Esophagus squamous epithelium (tissue), 4 donors: ENCODE data around the gene MINDY4.

ENCODE experiments used
- CTCF ChIP-seq, 6 experiments: fragments of 450-650 bp in 4 of 6; fragments of 200-600 bp in 2 of 6; sonication (generic) in 2 of 6; IDR thresholded peaks; one replicate each; pipeline ENCODE4 v1.5.1; 2016 to 2019; ENCODE audit warnings: antibody characterized with exemption in 6 of 6, mild to moderate bottlenecking in 4 of 6, moderate library complexity in 4 of 6
- POLR2A ChIP-seq, 4 donors: fragments of 450-650 bp; IDR thresholded peaks; one replicate each; pipeline ENCODE4 v1.6.1; 2017; ENCODE audit warnings: antibody characterized with exemption in 4 of 4, mild to moderate bottlenecking in 4 of 4, moderate library complexity in 3 of 4

DNA sequence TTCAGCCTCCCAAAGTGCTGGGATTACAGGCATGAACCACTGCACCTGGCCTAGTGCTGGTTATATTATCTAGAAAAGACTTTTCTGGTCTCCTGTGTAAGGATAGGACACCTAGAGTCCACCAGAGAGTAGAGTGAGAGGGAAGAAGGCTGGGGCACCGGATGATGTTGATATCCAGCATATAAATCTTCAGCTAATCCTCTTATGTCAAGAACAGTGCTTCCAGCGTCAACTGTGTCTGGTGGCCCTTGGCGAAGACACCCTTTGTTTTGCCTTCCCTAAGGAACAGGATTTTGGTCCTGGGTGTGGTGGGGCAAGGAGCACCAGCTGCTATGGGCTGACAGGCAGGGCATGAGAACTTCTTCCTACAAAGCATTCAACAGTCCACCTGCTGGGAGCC lies 35.6 kb upstream of the MINDY4 start:
- TF ChIP-seq CTCF (IDR thresholded peaks at IDR 0.05) (no peak), POLR2A (IDR thresholded peaks at IDR 0.05) (no peak)
